CD4-positive, alpha-beta memory T cell (primary cell): Measurements from ENCODE around the gene NCKAP5. TPM values are rescaled to one million over a fixed set of nuclear protein-coding genes. Genes with fewer than 3 reads are reported as not detected.

Experiments
- CTCF ChIA-PET: fragments of 350-600 bp; sonication (Branson Sonifier 250); formaldehyde crosslinking; loops from one replicate; lab custom pipeline; 2021; ENCODE audit warnings: inconsistent platforms; ENCODE audit not compliant: partially characterized antibody; lab: Charles Lee
- POLR2A ChIA-PET: fragments of 350-600 bp; sonication (Branson Sonifier 250); formaldehyde crosslinking; loops from one replicate; lab custom pipeline; 2021; ENCODE audit not compliant: partially characterized antibody; lab: Charles Lee
- DNase-seq, 5 donors: peaks; one replicate each; pipeline versions ENCODE4 v3.0.0 to v3.0.0-alpha.2; 2020 to 2022; ENCODE audit warnings: mixed read lengths in 1 of 5
- H3K27ac ChIP-seq: one replicate; pipeline ENCODE4 v1.7.0; 2013; ENCODE audit warnings: low read depth, low read length
- H3K27me3 ChIP-seq: 2 replicates; pipeline ENCODE4 v1.7.0; 2013; ENCODE audit warnings: mild to moderate bottlenecking, low read length, moderate library complexity; ENCODE audit not compliant: insufficient read depth
- H3K36me3 ChIP-seq: 2 replicates; pipeline ENCODE4 v1.7.0; 2013; ENCODE audit warnings: mild to moderate bottlenecking, low read length, moderate library complexity; ENCODE audit not compliant: insufficient read depth
- H3K4me1 ChIP-seq: 2 replicates; pipeline ENCODE4 v1.7.0; 2013; ENCODE audit warnings: mild to moderate bottlenecking, low read length, moderate library complexity; ENCODE audit not compliant: insufficient read depth
- H3K4me3 ChIP-seq, 2 donors: one replicate each; pipeline ENCODE4 v1.7.0; 2013; ENCODE audit warnings: low read length in 2 of 2, mild to moderate bottlenecking in 1 of 2
- H3K9me3 ChIP-seq, 2 donors: one replicate each; pipeline ENCODE4 v1.7.0; 2013; ENCODE audit warnings: low read length in 2 of 2, control low read depth in 1 of 2; ENCODE audit not compliant: control insufficient read depth in 1 of 2
- H3K27ac Mint-ChIP-seq, 7 donors: one replicate each; pipeline ENCODE4 v1.8.0; 2020 to 2021; ENCODE audit warnings: mixed read lengths in 7 of 7, mild to moderate bottlenecking in 6 of 7, inconsistent platforms in 3 of 7, moderate library complexity in 3 of 7
- H3K27me3 Mint-ChIP-seq, 2 donors: one replicate each; pipeline ENCODE4 v1.8.0; 2020 to 2021; ENCODE audit warnings: mixed read lengths in 2 of 2
- H3K36me3 Mint-ChIP-seq, 2 donors: one replicate each; pipeline ENCODE4 v1.8.0; 2020 to 2021; ENCODE audit warnings: mixed read lengths in 2 of 2, inconsistent platforms in 1 of 2, mild to moderate bottlenecking in 1 of 2
- H3K4me1 Mint-ChIP-seq, 4 donors: one replicate each; pipeline ENCODE4 v1.8.0; 2020 to 2021; ENCODE audit warnings: mixed read lengths in 4 of 4, mild to moderate bottlenecking in 1 of 4
- H3K4me3 Mint-ChIP-seq, 8 donors: one replicate each; pipeline ENCODE4 v1.8.0; 2020 to 2021; ENCODE audit warnings: mixed read lengths in 8 of 8, mild to moderate bottlenecking in 7 of 8, moderate library complexity in 6 of 8, inconsistent platforms in 3 of 8
- H3K9me3 Mint-ChIP-seq, 8 donors: one replicate each; pipeline ENCODE4 v1.8.0; 2020 to 2021; ENCODE audit warnings: mixed read lengths in 8 of 8, mild to moderate bottlenecking in 5 of 8, inconsistent platforms in 3 of 8, moderate library complexity in 1 of 8
- intact Hi-C: fragments of 100-400 bp; cut with micrococcal nuclease; formaldehyde crosslinking; loops from one replicate; pipeline ENCODE4 v1.15.1; 2023
- polyA plus RNA-seq, 2 donors: library from polyadenylated mRNA; unstranded; fragments of 300-500 nt; fragmentation: Illumina TruSeq; gene quantifications; one replicate each; pipeline ENCODE4 v1.2.3, GENCODE V29; 2021
- total RNA-seq, 2 experiments: library from RNA; stranded (reverse); gene quantifications; one replicate each; pipeline ENCODE4 v1.2.3, GENCODE V29; 2021

NCKAP5 gene
- total and polyA plus RNA-seq, 4 experiments from 2014 or later, result not detected

- H3K27ac Mint-ChIP-seq, result no peak overlapping the region
- Histone ChIP-seq H3K27me3 (no peaks in the 10 kb centered on the region), H3K36me3 (no peaks in the 10 kb centered on the region), H3K4me3 (no peak overlapping the region), H3K9me3 (no peaks in the 10 kb centered on the region), H3K27ac (no peak overlapping the region), H3K4me1 (no peaks in the 10 kb centered on the region)
- no peaks in the 10 kb centered on the region for H3K36me3 Mint-ChIP-seq
- no peak for DNase-seq
- ChIA-PET CTCF (no interaction called here), POLR2A (no interaction called here)
- H3K27me3 Mint-ChIP-seq, result no peaks in the 10 kb centered on the region
- peaks cover 0 to 6% (median 0%) of the 10 kb centered on the region in 8 donors for H3K9me3 Mint-ChIP-seq
- intact Hi-C loops, result no loop called here
- no peaks in the 10 kb centered on the region for H3K4me1 Mint-ChIP-seq
- no peak overlapping the region for H3K4me3 Mint-ChIP-seq
These were observed 110.0 kb downstream of the NCKAP5 start for GRCh38 chr2:133458280-133458679.

- no peak overlapping the region for H3K27ac ChIP-seq
- CTCF ChIA-PET, result no interaction called here
These were observed 110.4 kb downstream of the NCKAP5 start for GRCh38 chr2:133457861-133458260.

GRCh38 chr2:133456971-133457370 lies 111.3 kb downstream of the NCKAP5 start:
- H3K27ac ChIP-seq, result no peak overlapping the region
- H3K4me1 ChIP-seq, result no peaks in the 10 kb centered on the region
- H3K27me3 ChIP-seq, result no peaks in the 10 kb centered on the region
- ChIA-PET POLR2A (no interaction called here), CTCF (no interaction called here)
- intact Hi-C loops, result no loop called here
- peaks cover 0 to 7% (median 0%) of the 10 kb centered on the region in 8 donors for H3K9me3 Mint-ChIP-seq
- H3K27me3 Mint-ChIP-seq, result no peaks in the 10 kb centered on the region
- no peak for DNase-seq
- H3K4me3 Mint-ChIP-seq, result no peak overlapping the region
- H3K9me3 ChIP-seq, result no peaks in the 10 kb centered on the region
- no peaks in the 10 kb centered on the region for H3K36me3 Mint-ChIP-seq
- no peaks in the 10 kb centered on the region for H3K36me3 ChIP-seq
- no peaks in the 10 kb centered on the region for H3K4me1 Mint-ChIP-seq
- no peak overlapping the region for H3K27ac Mint-ChIP-seq
- H3K4me3 ChIP-seq, result no peak overlapping the region

More at GRCh38 chr2:133457861-133458260, 110.4 kb downstream of the NCKAP5 start:
- Mint-ChIP-seq H3K4me1 (no peaks in the 10 kb centered on the region), H3K27ac (no peak overlapping the region), H3K36me3 (no peaks in the 10 kb centered on the region), H3K9me3 (peaks cover 0 to 7% (median 0%) of the 10 kb centered on the region in 8 donors), H3K27me3 (no peaks in the 10 kb centered on the region), H3K4me3 (no peak overlapping the region)
- no peaks in the 10 kb centered on the region for H3K4me1 ChIP-seq
- no peak overlapping the region for H3K4me3 ChIP-seq
- POLR2A ChIA-PET, result no interaction called here
- H3K9me3 ChIP-seq, result no peaks in the 10 kb centered on the region
- intact Hi-C loops, result no loop called here
- H3K36me3 ChIP-seq, result no peaks in the 10 kb centered on the region
- no peaks in the 10 kb centered on the region for H3K27me3 ChIP-seq
- DNase-seq, result no peak

GRCh38 chr2:133456156-133456555 lies 112.1 kb downstream of the NCKAP5 start:
- H3K9me3 ChIP-seq, result no peaks in the 10 kb centered on the region
- CTCF ChIA-PET, result no interaction called here
- no peaks in the 10 kb centered on the region for H3K27me3 Mint-ChIP-seq
- H3K36me3 Mint-ChIP-seq, result no peaks in the 10 kb centered on the region
- H3K4me1 Mint-ChIP-seq, result no peaks in the 10 kb centered on the region
- no peak overlapping the region for H3K27ac ChIP-seq
- H3K36me3 ChIP-seq, result no peaks in the 10 kb centered on the region
- no peak overlapping the region for H3K27ac Mint-ChIP-seq
- POLR2A ChIA-PET, result no interaction called here
- intact Hi-C loops, result no loop called here
- no peak for DNase-seq
- H3K9me3 Mint-ChIP-seq, result peaks cover 0 to 7% (median 0%) of the 10 kb centered on the region in 8 donors
- no peaks in the 10 kb centered on the region for H3K27me3 ChIP-seq
- no peak overlapping the region for H3K4me3 Mint-ChIP-seq
- no peaks in the 10 kb centered on the region for H3K4me1 ChIP-seq
- H3K4me3 ChIP-seq, result no peak overlapping the region

GRCh38 chr2:133453032-133453431 lies 115.2 kb downstream of the NCKAP5 start:
- Mint-ChIP-seq H3K27me3 (no peaks in the 10 kb centered on the region), H3K9me3 (peaks cover 0 to 7% (median 0%) of the 10 kb centered on the region in 8 donors), H3K36me3 (no peaks in the 10 kb centered on the region), H3K27ac (no peak overlapping the region), H3K4me1 (no peaks in the 10 kb centered on the region), H3K4me3 (no peak overlapping the region)
- Histone ChIP-seq H3K4me1 (no peaks in the 10 kb centered on the region), H3K36me3 (no peaks in the 10 kb centered on the region), H3K9me3 (no peaks in the 10 kb centered on the region), H3K4me3 (no peak overlapping the region), H3K27ac (no peak overlapping the region), H3K27me3 (no peaks in the 10 kb centered on the region)
- ChIA-PET POLR2A (no interaction called here), CTCF (no interaction called here)
- intact Hi-C loops, result no loop called here
- DNase-seq, result no peak

GRCh38 chr2:133452583-133452982 lies 115.7 kb downstream of the NCKAP5 start:
- CTCF ChIA-PET, result no interaction called here
- H3K9me3 ChIP-seq, result no peaks in the 10 kb centered on the region
- H3K4me3 Mint-ChIP-seq, result no peak overlapping the region
- DNase-seq, result no peak
- no peak overlapping the region for H3K27ac Mint-ChIP-seq
- peaks cover 0 to 5% (median under 1%) of the 10 kb centered on the region in 8 donors for H3K9me3 Mint-ChIP-seq
- no peaks in the 10 kb centered on the region for H3K27me3 ChIP-seq
- no peaks in the 10 kb centered on the region for H3K4me1 Mint-ChIP-seq
- no peaks in the 10 kb centered on the region for H3K36me3 Mint-ChIP-seq
- no peaks in the 10 kb centered on the region for H3K27me3 Mint-ChIP-seq
- H3K4me3 ChIP-seq, result no peak overlapping the region
- H3K27ac ChIP-seq, result no peak overlapping the region
- intact Hi-C loops, result no loop called here
- no peaks in the 10 kb centered on the region for H3K4me1 ChIP-seq
- POLR2A ChIA-PET, result no interaction called here
- H3K36me3 ChIP-seq, result no peaks in the 10 kb centered on the region

GRCh38 chr2:133452146-133452545 lies 116.1 kb downstream of the NCKAP5 start:
- no peak overlapping the region for H3K27ac Mint-ChIP-seq
- no peaks in the 10 kb centered on the region for H3K36me3 ChIP-seq
- H3K4me3 ChIP-seq, result no peak overlapping the region
- H3K27ac ChIP-seq, result no peak overlapping the region
- no peaks in the 10 kb centered on the region for H3K27me3 Mint-ChIP-seq
- no peaks in the 10 kb centered on the region for H3K9me3 ChIP-seq
- H3K4me1 Mint-ChIP-seq, result no peaks in the 10 kb centered on the region
- DNase-seq, result no peak
- intact Hi-C loops, result no loop called here
- H3K4me3 Mint-ChIP-seq, result no peak overlapping the region
- ChIA-PET POLR2A (no interaction called here), CTCF (no interaction called here)
- H3K9me3 Mint-ChIP-seq, result peaks cover 0 to 5% (median under 1%) of the 10 kb centered on the region in 8 donors
- H3K36me3 Mint-ChIP-seq, result no peaks in the 10 kb centered on the region
- no peaks in the 10 kb centered on the region for H3K27me3 ChIP-seq
- no peaks in the 10 kb centered on the region for H3K4me1 ChIP-seq

- Histone ChIP-seq H3K4me1 (no peaks in the 10 kb centered on the region), H3K27ac (no peak overlapping the region), H3K36me3 (no peaks in the 10 kb centered on the region), H3K9me3 (no peaks in the 10 kb centered on the region), H3K4me3 (no peak overlapping the region), H3K27me3 (no peaks in the 10 kb centered on the region)
- no peaks in the 10 kb centered on the region for H3K4me1 Mint-ChIP-seq
- DNase-seq, result no peak
- ChIA-PET CTCF (no interaction called here), POLR2A (no interaction called here)
- H3K27ac Mint-ChIP-seq, result no peak overlapping the region
- H3K4me3 Mint-ChIP-seq, result no peak overlapping the region
- intact Hi-C loops, result no loop called here
- no peaks in the 10 kb centered on the region for H3K27me3 Mint-ChIP-seq
- H3K36me3 Mint-ChIP-seq, result no peaks in the 10 kb centered on the region
- H3K9me3 Mint-ChIP-seq, result peaks cover 0 to 14% (median 2%) of the 10 kb centered on the region in 8 donors
These were observed 120.1 kb downstream of the NCKAP5 start for GRCh38 chr2:133448195-133448594.
